Measurements from ENCODE around the gene PCDHGB2. TPM values are rescaled to one million over a fixed set of nuclear protein-coding genes. Genes with fewer than 3 reads are reported as not detected.

Gene PCDHGB2
- polyA plus RNA-seq, 1 donor (not counting 4 experiments of a cell fraction or from before 2014, with no cell fraction given), result 0.12 TPM

DNA sequence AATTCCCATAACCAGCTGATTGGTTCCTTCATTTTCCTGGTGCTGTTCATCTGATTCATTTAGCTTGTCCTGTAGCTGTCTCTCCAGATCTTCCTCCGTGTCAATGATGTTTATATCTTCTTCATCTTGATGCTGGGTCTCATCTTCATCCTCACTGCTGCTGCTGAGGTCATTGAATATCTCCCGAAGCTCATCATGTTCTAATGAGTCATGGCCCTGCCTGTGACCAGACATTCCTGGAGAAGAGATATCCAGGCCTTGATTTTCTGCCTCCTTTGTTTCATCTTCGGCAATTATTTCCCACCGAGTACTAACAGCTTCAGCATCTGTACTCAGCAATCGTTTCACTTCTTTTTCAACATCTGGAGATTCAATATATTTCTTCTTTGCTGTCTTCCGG lies 40.6 kb upstream of the PCDHGB2 start:
- DNase-seq (ENCODE audit: low read depth, low spot score) (no peak), FAIRE-seq (no peak)
- H3K4me2 ChIP-seq (ENCODE audit: control insufficient read depth, extremely low read depth, insufficient read depth, low read depth, low read length), result peak overlapping the region; percentile 87
- peaks cover 1 to 12% of the 10 kb centered on the region in 2 experiments for H3K36me3 ChIP-seq (ENCODE audit: control insufficient read depth in 2 of 2, extremely low read depth in 1 of 2, insufficient read depth in 2 of 2, low read length in 2 of 2)
- TF ChIP-seq, protein P1, sequence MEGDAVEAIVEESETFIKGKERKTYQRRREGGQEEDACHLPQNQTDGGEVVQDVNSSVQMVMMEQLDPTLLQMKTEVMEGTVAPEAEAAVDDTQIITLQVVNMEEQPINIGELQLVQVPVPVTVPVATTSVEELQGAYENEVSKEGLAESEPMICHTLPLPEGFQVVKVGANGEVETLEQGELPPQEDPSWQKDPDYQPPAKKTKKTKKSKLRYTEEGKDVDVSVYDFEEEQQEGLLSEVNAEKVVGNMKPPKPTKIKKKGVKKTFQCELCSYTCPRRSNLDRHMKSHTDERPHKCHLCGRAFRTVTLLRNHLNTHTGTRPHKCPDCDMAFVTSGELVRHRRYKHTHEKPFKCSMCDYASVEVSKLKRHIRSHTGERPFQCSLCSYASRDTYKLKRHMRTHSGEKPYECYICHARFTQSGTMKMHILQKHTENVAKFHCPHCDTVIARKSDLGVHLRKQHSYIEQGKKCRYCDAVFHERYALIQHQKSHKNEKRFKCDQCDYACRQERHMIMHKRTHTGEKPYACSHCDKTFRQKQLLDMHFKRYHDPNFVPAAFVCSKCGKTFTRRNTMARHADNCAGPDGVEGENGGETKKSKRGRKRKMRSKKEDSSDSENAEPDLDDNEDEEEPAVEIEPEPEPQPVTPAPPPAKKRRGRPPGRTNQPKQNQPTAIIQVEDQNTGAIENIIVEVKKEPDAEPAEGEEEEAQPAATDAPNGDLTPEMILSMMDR (optimal IDR thresholded peaks at IDR 0.05 in 1 of 3, IDR thresholded peaks at IDR 0.05 in 1 of 3, conservative IDR thresholded peaks at IDR 0.05 in 1 of 3; ENCODE audit: extremely low read depth in 1 of 3, insufficient read depth in 2 of 3, low read length in 3 of 3), result no peak
- TF ChIP-seq EZH2 (IDR thresholded peaks at IDR 0.05; ENCODE audit: low read length), result no peak
- H3K9me3 ChIP-seq (ENCODE audit: control insufficient read depth, low read depth, low read length), result peaks cover 22% of the 10 kb centered on the region
- dilution Hi-C loops (cut with MboI; ENCODE audit: extremely low pct_ligation_motif_present, low sequenced_read_pairs), result no loop called here
- peaks cover 15% of the 10 kb centered on the region for H3K79me2 ChIP-seq (ENCODE audit: control insufficient read depth, insufficient read depth, low read length)
- H3K27me3 ChIP-seq (ENCODE audit: control insufficient read depth, extremely low read depth, insufficient read depth, low read length), result no peaks in the 10 kb centered on the region
- no peak overlapping the region for H3K27ac ChIP-seq (ENCODE audit: control insufficient read depth, insufficient read depth, low read length)
- H3K9me1 ChIP-seq (ENCODE audit: control insufficient read depth, extremely low read depth, insufficient read depth, low read length), result no peaks in the 10 kb centered on the region
- peaks cover 8% of the 10 kb centered on the region for H3K4me1 ChIP-seq (ENCODE audit: control insufficient read depth, extremely low read depth, insufficient read depth, low read length)
- H3K4me3 ChIP-seq (ENCODE audit: control insufficient read depth in 2 of 3, extremely low read depth in 1 of 3, insufficient read depth in 2 of 3, low read depth in 1 of 3, low read length in 3 of 3), result peak overlapping the region in 2 of 3 experiments; percentile 97 to 98
- H4K20me1 ChIP-seq (ENCODE audit: control insufficient read depth, extremely low read depth, insufficient read depth, low read length), result no peaks in the 10 kb centered on the region
- no peak overlapping the region for H3K9ac ChIP-seq (ENCODE audit: control insufficient read depth, extremely low read depth, insufficient read depth, low read length)
- no peak overlapping the region for H2AFZ ChIP-seq (ENCODE audit: control insufficient read depth, low read length)

DNA sequence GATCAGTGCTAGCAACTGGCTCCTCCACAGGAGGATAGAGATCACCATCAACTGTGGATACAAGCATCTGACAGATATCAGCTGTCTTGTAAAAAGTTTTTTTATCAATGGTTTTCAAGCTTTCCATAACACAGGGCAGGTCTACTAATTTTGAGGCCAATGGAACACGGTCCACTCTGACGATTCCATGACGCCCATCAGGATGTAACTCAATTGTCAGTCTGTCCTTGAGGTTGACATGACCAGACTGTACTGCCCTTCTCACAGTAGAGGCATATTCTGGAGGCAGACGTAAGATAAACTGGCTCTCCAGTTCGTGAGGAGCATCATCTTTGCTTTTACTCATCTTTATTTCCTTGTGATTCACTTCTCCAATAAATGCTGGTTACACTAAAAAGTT lies 40.1 kb upstream of the PCDHGB2 start:
- Histone ChIP-seq H4K20me1 (ENCODE audit: control insufficient read depth, extremely low read depth, insufficient read depth, low read length) (no peaks in the 10 kb centered on the region), H2AFZ (ENCODE audit: control insufficient read depth, low read length) (no peak overlapping the region), H3K4me1 (ENCODE audit: control insufficient read depth, extremely low read depth, insufficient read depth, low read length) (peaks cover 8% of the 10 kb centered on the region), H3K79me2 (ENCODE audit: control insufficient read depth, insufficient read depth, low read length) (peaks cover 15% of the 10 kb centered on the region), H3K9me3 (ENCODE audit: control insufficient read depth, low read depth, low read length) (peaks cover 22% of the 10 kb centered on the region), H3K36me3 (ENCODE audit: control insufficient read depth in 2 of 2, extremely low read depth in 1 of 2, insufficient read depth in 2 of 2, low read length in 2 of 2) (peaks cover 1 to 12% of the 10 kb centered on the region in 2 experiments), H3K9me1 (ENCODE audit: control insufficient read depth, extremely low read depth, insufficient read depth, low read length) (no peaks in the 10 kb centered on the region), H3K4me3 (ENCODE audit: control insufficient read depth in 2 of 3, extremely low read depth in 1 of 3, insufficient read depth in 2 of 3, low read depth in 1 of 3, low read length in 3 of 3) (peak overlapping the region; percentile 75 to 98 (median 97)), H3K27ac (ENCODE audit: control insufficient read depth, insufficient read depth, low read length) (no peak overlapping the region), H3K9ac (ENCODE audit: control insufficient read depth, extremely low read depth, insufficient read depth, low read length) (no peak overlapping the region), H3K27me3 (ENCODE audit: control insufficient read depth, extremely low read depth, insufficient read depth, low read length) (no peaks in the 10 kb centered on the region), H3K4me2 (ENCODE audit: control insufficient read depth, extremely low read depth, insufficient read depth, low read depth, low read length) (peak overlapping the region; percentile 87)
- dilution Hi-C loops (cut with MboI; ENCODE audit: extremely low pct_ligation_motif_present, low sequenced_read_pairs), result no loop called here
- TF ChIP-seq, protein P1 (optimal IDR thresholded peaks at IDR 0.05 in 1 of 3, IDR thresholded peaks at IDR 0.05 in 1 of 3, conservative IDR thresholded peaks at IDR 0.05 in 1 of 3; ENCODE audit: extremely low read depth in 1 of 3, insufficient read depth in 2 of 3, low read length in 3 of 3), result no peak
- no peak for TF ChIP-seq EZH2 (IDR thresholded peaks at IDR 0.05; ENCODE audit: low read length)
- DNase-seq (ENCODE audit: low read depth, low spot score), result no peak
- no peak for FAIRE-seq
